Measurements from ENCODE around the gene SNHG17.
"Not testable (repeated sequence)": the region's sequence is repeated elsewhere in the genome, so short reads cannot be mapped to it uniquely, and the experiment has no call there.

The SNHG17 gene

DNA sequence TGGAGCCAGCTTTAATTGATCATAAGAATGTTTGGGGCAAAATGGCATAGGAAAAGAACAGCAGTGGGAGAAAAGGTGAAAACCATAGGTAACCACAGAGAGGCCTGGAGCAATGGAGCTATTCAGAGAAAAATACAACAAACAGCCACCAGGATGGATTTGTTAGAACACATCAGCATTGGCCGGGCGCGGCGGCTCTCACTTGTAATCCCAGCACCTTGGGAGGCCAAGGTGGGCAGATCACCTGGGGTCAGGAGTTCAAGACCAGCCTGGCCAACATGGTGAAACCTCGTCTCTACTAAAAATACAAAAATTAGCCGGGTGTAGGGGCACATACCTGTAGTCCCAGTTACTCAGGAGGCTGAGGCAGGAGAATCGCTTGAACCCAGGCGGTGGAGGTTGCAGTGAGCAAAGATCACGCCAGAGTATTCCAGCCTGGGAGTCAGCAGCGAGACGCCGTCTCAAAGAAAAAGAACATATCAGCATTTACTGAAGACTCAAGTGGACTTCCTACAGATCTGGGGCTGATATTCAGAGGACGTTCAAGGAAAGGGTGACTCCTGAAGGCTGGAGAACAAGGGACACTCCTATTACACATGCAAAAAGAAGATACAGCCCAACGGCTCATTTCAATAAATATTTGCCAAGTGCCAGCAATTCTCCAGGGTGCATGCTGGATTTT is 20.2 kb downstream of the SNHG17 start:
- Mint-ChIP-seq H3K27ac (no peak overlapping the region), H3K4me1 (ENCODE audit: low read depth) (no peaks in the 10 kb centered on the region), H3K9me3 (ENCODE audit: low read depth) (no peaks in the 10 kb centered on the region), H3K4me3 (no peak overlapping the region), H3K27me3 (no peaks in the 10 kb centered on the region), H3K36me3 (peaks cover 29% of the 10 kb centered on the region)

DNA sequence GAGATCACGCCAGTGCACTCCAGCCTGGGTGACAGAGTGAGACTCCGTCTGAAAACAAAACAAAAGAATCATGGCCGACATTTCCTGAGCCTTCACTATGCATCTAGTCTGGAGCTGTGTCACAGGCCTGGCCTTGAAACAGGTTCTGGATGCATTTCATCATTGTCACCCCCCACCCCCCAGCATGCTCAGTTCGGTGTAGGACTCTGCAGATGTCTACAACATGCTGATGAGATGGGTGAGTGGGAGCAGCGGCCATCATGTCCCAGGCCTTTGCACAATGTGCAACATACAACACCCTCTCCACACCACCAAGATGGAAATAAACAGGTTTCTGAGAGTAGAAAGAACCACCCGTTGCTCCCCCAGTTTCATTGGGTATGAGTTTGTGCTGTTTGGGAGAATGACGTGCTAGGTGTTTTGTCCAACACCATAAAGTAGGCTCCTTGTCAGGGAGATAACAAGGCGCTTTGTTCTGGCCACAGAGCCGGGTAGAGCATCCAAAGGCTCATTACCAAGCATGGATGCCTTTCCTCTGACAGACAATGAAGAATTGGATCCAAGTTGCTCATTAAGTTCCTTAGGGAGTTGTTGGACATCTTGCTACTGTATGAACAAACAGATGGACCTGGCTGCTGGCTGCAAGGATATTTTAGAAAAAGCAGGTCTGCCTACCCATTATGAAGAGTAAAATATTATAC is 22.1 kb downstream of the SNHG17 start:
- Mint-ChIP-seq H3K4me1 (ENCODE audit: low read depth) (no peaks in the 10 kb centered on the region), H3K27ac (no peak overlapping the region), H3K4me3 (no peak overlapping the region), H3K36me3 (peaks cover 25% of the 10 kb centered on the region), H3K9me3 (ENCODE audit: low read depth) (no peaks in the 10 kb centered on the region), H3K27me3 (no peaks in the 10 kb centered on the region)

DNA sequence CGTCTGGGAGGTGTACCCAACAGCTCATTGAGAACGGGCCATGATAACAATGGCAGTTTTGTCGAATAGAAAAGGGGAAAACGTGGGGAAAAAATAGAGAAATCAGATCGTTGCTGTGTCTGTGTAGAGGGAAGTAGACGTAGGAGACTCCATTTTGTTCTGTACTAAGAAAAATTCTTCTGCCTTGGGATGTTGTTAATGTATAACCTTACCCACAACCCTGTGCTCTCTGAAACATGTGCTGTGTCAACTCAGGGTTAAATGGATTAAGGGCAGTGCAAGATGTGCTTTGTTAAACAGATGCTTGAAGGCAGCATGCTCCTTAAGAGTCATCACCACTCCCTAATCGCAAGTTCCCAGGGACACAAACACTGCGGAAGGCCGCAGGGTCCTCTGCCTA is 27.3 kb downstream of the SNHG17 start:
- not testable (repeated sequence) for H3K36me3 Mint-ChIP-seq; H3K4me1 Mint-ChIP-seq (ENCODE audit: low read depth); H3K9me3 Mint-ChIP-seq (ENCODE audit: low read depth); H3K27ac Mint-ChIP-seq; H3K4me3 Mint-ChIP-seq; H3K27me3 Mint-ChIP-seq

DNA sequence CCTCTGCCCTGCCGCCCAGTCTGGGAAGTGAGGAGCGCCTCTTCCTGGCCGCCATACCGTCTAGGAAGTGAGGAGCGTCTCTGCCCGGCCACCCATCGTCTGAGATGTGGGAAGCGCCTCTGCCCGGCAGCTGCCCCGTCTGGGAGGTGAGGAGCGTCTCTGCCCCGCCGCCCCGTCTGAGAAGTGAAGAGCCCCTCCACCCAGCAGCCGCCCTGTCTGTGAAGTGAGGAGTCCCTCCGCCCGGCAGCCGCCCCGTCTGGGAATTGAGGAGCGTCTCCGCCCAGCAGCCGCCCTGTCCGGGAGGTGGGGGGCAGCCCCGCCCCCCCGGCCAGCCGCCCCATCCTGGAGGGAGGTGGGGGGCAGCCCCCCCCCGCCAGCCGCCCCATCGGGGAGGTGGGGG is 27.8 kb downstream of the SNHG17 start:
- Mint-ChIP-seq H3K36me3 (peaks cover 9% of the 10 kb centered on the region), H3K4me1 (ENCODE audit: low read depth) (no peaks in the 10 kb centered on the region), H3K27me3 (no peaks in the 10 kb centered on the region), H3K9me3 (ENCODE audit: low read depth) (no peaks in the 10 kb centered on the region), H3K4me3 (no peak overlapping the region), H3K27ac (no peak overlapping the region)

DNA sequence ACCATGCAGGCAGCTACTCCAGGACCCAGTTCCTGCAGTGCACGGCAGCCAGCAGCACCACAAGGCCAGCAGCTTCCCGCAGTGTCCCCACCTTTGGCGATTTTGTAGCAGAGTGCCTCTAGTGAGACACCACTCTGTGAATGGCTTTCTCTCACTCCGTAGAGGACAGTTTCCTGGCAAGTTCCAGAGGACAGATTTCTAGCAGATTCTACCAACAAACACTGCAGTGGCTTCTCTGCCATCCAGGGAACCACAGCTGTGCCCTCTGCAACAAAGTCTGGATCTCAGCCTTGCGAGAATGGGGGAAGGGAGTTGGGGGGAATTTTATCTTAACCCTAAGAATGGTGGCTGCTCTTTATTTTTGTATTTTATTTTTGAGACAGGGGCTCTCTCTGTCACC is 28.7 kb downstream of the SNHG17 start:
- Mint-ChIP-seq H3K4me3 (no peak overlapping the region), H3K9me3 (ENCODE audit: low read depth) (no peaks in the 10 kb centered on the region)

DNA sequence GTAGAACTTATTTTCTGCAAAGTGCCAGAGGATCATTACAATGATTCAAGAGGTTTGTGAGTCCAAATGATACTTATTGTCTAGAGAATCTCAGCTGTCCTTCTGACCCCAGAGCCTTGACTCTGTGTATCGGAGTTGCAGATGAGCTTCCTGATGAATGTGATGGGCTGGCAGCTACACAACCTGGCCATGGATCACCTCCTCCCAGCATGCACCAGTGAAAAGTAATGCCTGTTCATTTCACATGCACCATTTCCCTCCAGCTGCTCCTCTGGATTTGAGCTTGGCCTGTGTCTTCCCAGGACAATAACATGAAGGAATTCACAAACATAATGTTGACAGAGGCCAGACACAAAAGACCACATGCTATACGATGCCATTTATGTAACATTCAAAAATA is 30.0 kb downstream of the SNHG17 start:
- H3K36me3 Mint-ChIP-seq: peaks cover 4% of the 10 kb centered on the region
- H3K27ac Mint-ChIP-seq: no peak overlapping the region
- H3K4me3 Mint-ChIP-seq: no peak overlapping the region
- H3K27me3 Mint-ChIP-seq: no peaks in the 10 kb centered on the region
- H3K9me3 Mint-ChIP-seq (ENCODE audit: low read depth): no peaks in the 10 kb centered on the region
- no peaks in the 10 kb centered on the region for H3K4me1 Mint-ChIP-seq (ENCODE audit: low read depth)

More for the DNA sequence above, 28.7 kb downstream of the SNHG17 start:
- Mint-ChIP-seq H3K36me3 (peaks cover 4% of the 10 kb centered on the region), H3K27ac (no peak overlapping the region), H3K27me3 (no peaks in the 10 kb centered on the region), H3K4me1 (ENCODE audit: low read depth) (no peaks in the 10 kb centered on the region)

DNA sequence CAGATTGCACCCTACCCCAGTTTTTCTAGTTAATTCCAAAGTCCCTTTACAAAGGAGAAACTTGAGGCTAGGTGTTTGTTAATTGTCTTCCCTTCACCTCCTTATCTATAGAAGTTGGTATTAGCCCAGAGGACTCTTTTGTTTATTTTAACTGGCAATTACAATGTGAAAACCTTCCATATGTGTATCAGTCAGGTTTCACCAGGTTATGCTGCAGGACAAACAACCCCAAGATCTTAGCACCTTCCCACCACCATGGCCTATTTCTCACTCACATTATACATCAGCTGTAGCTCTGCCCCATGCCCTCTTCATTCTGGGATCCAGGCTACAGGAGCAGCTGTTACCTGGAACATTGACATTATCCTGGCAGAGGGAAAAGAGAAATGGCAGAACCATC is 31.1 kb downstream of the SNHG17 start:
- Mint-ChIP-seq H3K27ac (no peak overlapping the region), H3K27me3 (no peaks in the 10 kb centered on the region), H3K4me3 (no peak overlapping the region), H3K4me1 (ENCODE audit: low read depth) (no peaks in the 10 kb centered on the region), H3K36me3 (peaks cover 4% of the 10 kb centered on the region), H3K9me3 (ENCODE audit: low read depth) (no peaks in the 10 kb centered on the region)

DNA sequence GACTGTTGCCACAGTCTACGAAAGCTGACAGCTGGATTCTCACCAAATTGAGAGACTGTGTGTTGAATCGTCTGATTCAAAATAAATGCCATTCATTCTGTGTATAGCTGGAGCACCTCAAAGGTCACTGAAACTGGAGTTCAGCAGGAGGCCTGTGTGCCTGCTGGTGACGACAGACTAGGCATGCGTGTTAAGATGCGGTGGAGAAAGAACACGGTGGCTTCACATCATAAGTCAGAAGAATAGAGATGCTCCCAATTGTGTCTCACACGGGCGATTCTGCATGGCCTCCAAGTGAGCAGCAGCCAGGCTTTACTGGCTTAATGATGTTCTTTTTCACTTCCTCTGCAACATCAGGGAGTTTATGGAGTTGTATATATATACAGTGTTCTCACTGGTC is 32.3 kb downstream of the SNHG17 start:
- no peaks in the 10 kb centered on the region for H3K4me1 Mint-ChIP-seq (ENCODE audit: low read depth)
- H3K27ac Mint-ChIP-seq: no peak overlapping the region
- H3K9me3 Mint-ChIP-seq (ENCODE audit: low read depth): no peaks in the 10 kb centered on the region
- no peaks in the 10 kb centered on the region for H3K27me3 Mint-ChIP-seq
- H3K4me3 Mint-ChIP-seq: no peak overlapping the region
- peaks cover 4% of the 10 kb centered on the region for H3K36me3 Mint-ChIP-seq

DNA sequence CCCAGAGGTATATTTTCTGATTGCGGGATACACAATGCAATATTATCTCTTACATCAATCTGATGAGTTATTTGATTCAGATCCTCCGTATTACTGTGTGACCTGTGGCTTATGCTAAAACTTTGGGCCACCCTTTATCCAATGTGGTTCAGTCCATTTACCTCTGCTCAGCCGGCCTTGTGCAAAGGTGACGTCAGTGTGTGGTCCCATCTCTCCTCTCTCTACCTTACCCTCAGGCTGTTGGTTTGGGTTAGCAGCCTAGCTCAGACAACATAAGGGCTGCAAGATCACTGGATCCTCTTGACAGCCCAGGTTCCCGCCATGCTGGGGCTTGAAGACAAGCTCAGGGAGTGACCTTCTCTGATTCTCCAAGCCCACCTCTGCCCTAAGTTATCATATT is 33.0 kb downstream of the SNHG17 start:
- no peaks in the 10 kb centered on the region for H3K9me3 Mint-ChIP-seq (ENCODE audit: low read depth)
- H3K27ac Mint-ChIP-seq: no peak overlapping the region
- H3K4me1 Mint-ChIP-seq (ENCODE audit: low read depth): no peaks in the 10 kb centered on the region
- peaks cover 4% of the 10 kb centered on the region for H3K36me3 Mint-ChIP-seq
- H3K4me3 Mint-ChIP-seq: no peak overlapping the region
- H3K27me3 Mint-ChIP-seq: no peaks in the 10 kb centered on the region

DNA sequence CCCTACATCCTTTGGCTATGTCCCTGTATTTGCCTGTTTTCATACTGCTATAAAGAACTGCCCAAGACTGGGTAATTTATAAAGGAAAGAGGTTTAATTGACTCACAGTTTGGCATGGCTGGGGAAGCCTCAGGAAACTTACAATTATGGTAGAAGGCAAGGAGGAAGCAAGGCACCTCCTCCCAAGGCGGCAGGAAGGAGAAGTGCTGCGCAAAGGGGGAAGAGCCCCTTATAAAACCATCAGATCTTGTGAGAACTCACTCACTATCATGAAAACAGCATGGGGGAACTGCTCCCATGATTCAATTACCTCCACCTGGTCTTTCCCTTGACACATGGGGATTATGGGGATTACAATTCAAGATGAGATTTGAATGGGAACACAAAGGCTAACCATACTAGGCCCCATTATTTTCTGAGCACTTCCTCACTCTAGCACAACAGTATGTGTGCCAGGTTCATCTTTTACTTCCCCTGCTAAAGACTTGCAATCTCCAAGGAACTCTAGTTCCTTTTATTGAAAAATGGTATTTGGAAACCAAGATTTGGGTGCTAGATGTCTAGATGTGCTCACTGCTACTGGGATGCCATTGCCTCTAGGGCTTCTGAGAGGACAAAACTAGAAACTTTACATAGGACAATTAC is 39.3 kb downstream of the SNHG17 start:
- not testable (repeated sequence) for H3K9me3 Mint-ChIP-seq (ENCODE audit: low read depth); H3K36me3 Mint-ChIP-seq; H3K4me1 Mint-ChIP-seq (ENCODE audit: low read depth); H3K27me3 Mint-ChIP-seq; H3K4me3 Mint-ChIP-seq; H3K27ac Mint-ChIP-seq

DNA sequence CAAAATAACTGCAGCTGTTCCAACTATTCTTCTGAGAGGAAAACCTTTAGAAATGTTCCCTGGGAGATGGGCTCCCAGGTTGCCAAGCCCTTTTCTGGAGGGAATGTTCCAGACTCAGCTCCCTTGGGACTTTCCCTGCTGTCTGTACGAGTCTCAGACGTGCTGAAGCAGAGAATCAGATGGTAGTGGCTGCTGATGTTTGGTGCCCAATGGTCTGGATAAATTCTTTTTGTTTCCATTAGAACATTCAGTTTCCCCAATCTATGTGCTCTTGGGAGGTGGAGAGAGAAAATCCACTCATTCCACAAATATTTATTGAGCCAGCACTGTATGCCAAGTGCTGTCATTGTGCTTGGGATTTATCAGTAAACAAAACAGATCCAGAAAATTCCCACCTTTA is 40.0 kb downstream of the SNHG17 start:
- Mint-ChIP-seq H3K9me3 (ENCODE audit: low read depth) (no peaks in the 10 kb centered on the region), H3K4me3 (no peak overlapping the region), H3K27me3 (no peaks in the 10 kb centered on the region), H3K27ac (no peak overlapping the region), H3K4me1 (ENCODE audit: low read depth) (no peaks in the 10 kb centered on the region), H3K36me3 (no peaks in the 10 kb centered on the region)

DNA sequence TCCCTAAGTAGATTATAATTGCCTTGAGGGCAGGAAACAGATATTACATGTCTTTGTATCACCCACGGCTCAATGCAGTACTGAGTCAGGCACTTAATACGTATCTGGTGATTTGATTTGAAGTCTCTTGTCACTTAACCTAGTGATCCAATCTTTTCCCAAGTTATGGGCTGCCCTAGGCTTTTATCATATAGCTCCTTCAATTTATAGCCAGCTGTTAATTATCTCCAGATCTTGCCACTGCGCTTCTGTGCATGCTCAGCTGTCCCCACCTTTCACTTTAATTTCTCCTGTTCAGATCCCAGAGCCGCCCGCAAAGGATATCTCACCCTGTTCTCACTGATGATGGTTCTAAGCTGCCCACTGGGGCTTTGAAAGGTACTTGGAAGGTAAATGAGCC is 41.9 kb downstream of the SNHG17 start:
- Mint-ChIP-seq H3K9me3 (ENCODE audit: low read depth) (peaks cover 6% of the 10 kb centered on the region), H3K27ac (no peak overlapping the region), H3K4me3 (no peak overlapping the region), H3K36me3 (peaks cover 4% of the 10 kb centered on the region), H3K4me1 (ENCODE audit: low read depth) (no peaks in the 10 kb centered on the region), H3K27me3 (no peaks in the 10 kb centered on the region)

DNA sequence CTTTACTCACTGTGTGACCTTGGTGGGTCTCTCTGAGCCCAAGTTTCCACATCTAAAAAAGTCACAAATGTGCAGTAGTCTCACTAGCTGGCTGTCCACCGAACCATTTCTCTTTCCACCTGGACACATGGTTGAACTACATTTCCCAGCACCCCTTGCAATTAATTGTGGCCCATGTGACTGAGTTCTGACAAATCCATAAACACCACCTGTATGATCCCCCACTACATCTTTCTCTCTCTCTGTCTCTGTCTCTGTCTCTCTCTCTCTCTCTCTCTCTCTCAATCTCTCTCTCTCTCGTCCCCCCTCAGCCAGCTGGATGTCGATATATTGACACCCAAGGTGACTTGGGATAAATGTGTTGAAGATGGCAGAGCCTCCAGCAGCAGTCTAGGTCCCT is 42.8 kb downstream of the SNHG17 start:
- Mint-ChIP-seq H3K9me3 (ENCODE audit: low read depth) (peaks cover 6% of the 10 kb centered on the region), H3K4me1 (ENCODE audit: low read depth) (no peaks in the 10 kb centered on the region), H3K27me3 (no peaks in the 10 kb centered on the region), H3K4me3 (no peak overlapping the region), H3K27ac (no peak overlapping the region), H3K36me3 (peaks cover 4% of the 10 kb centered on the region)

DNA sequence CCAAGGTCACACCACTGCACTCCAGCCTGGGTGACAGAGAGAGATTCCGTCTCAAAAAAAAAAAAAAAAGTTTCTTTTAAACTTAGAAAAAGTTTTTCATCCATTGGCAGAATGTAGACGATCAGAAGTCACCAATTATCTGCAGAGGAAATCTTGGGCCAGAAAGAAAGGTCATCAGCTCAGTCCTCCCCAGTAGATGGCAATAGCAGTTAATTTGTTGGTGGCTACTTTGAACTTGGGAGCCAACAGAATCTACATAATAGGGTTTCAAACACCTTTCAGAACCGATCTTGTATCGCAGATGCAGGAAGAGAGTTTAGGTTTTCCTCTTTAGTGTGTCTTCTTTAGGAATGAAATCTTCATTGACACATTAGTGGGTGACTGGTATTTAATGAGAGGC is 47.2 kb downstream of the SNHG17 start:
- H3K9me3 Mint-ChIP-seq (ENCODE audit: low read depth): peaks cover 6% of the 10 kb centered on the region
- H3K4me1 Mint-ChIP-seq (ENCODE audit: low read depth): no peaks in the 10 kb centered on the region
- no peak overlapping the region for H3K27ac Mint-ChIP-seq
- H3K4me3 Mint-ChIP-seq: no peak overlapping the region
- H3K36me3 Mint-ChIP-seq: peaks cover 4% of the 10 kb centered on the region
- peaks cover 12% of the 10 kb centered on the region for H3K27me3 Mint-ChIP-seq

DNA sequence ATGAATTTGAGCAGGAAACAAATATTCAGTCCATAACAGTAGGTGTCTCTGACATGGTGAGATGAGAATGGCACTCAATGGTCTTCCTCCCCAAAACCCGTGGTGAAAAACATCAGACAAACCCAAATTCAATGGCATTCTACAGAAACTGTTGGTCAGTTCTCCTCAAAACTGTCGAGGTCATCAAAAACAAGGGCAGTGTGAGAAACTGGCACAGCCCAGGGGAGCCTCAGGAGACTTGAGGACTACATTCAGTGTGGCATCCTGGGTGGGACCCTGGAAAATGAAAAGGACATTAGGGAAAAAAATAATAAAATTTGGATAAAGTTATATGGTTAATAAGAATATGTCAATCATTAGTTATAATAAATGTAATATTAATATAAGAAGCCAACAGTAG is 48.3 kb downstream of the SNHG17 start:
- Mint-ChIP-seq H3K27me3 (peaks cover 12% of the 10 kb centered on the region), H3K27ac (no peak overlapping the region), H3K4me1 (ENCODE audit: low read depth) (no peaks in the 10 kb centered on the region), H3K9me3 (ENCODE audit: low read depth) (peaks cover 6% of the 10 kb centered on the region), H3K36me3 (peaks cover 4% of the 10 kb centered on the region), H3K4me3 (no peak overlapping the region)

DNA sequence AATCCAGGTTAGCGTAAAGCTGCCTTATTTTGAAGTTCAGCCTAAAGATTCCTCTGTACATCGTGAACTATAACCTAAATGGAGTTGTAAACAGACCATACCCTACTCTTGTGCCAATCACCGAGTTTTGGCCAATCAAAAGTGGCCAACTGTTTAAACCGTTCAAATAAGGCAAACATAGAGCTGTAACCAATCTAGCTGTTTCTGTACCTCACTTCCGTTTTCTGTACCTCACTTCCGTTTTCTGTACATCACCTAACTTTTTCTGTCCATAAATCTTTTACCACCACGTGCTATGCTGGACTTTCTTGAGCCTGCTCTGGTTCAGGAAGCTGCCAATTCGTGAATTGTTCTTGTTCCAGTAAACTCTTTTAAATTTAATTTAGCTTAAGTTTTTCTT is 49.1 kb downstream of the SNHG17 start:
- H3K9me3 Mint-ChIP-seq (ENCODE audit: low read depth): peaks cover 6% of the 10 kb centered on the region
- no peak overlapping the region for H3K4me3 Mint-ChIP-seq
- H3K4me1 Mint-ChIP-seq (ENCODE audit: low read depth): no peaks in the 10 kb centered on the region
- peaks cover 12% of the 10 kb centered on the region for H3K27me3 Mint-ChIP-seq
- peaks cover 4% of the 10 kb centered on the region for H3K36me3 Mint-ChIP-seq
- H3K27ac Mint-ChIP-seq: no peak overlapping the region

Data from activated naive CD8-positive, alpha-beta T cell (primary cell).